Measurements from ENCODE around the gene THBS3. TPM values are rescaled to one million over a fixed set of nuclear protein-coding genes. Genes with fewer than 3 reads are reported as not detected.
A peak's percentile ranks its signal among the peaks of the same experiment; 100 is the strongest.

THBS3 gene
- total and polyA plus RNA-seq, 2 of the 13 experiments (the other 11 are each of a cell fraction or from before 2014, with no cell fraction given): 0.86 to 3.6 TPM

DNA sequence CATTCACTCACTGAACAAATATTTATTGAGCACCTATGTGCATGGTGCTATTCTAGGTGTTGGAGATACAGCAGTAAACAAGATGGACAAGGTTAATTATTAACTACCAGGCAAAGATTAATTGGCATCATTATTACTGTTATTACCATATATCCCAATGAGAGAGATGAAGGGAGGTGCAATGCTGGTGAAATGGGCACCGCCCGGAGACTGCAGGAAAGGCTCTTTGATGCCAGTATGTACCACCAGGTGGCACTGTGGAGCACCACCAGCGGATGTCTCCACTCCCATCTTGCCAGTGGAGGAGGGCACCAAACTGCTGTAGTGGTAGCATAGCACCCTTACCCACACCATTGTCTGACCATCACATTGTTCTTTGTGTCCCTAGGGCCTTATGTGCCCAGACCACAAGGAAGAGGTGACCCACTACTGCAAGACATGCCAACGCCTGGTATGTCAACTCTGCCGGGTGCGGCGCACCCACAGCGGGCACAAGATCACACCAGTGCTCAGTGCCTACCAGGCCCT is 31.1 kb downstream of the THBS3 start (continued):
- TF ChIP-seq, protein P1, sequence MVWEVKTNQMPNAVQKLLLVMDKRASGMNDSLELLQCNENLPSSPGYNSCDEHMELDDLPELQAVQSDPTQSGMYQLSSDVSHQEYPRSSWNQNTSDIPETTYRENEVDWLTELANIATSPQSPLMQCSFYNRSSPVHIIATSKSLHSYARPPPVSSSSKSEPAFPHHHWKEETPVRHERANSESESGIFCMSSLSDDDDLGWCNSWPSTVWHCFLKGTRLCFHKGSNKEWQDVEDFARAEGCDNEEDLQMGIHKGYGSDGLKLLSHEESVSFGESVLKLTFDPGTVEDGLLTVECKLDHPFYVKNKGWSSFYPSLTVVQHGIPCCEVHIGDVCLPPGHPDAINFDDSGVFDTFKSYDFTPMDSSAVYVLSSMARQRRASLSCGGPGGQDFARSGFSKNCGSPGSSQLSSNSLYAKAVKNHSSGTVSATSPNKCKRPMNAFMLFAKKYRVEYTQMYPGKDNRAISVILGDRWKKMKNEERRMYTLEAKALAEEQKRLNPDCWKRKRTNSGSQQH (CRISPR knock-in tag; IDR thresholded peaks at IDR 0.05; ENCODE audit: low read depth): 0 out of 2 replicates have a peak, but pooled peaks have one; percentile 34
- TF ChIP-seq ZSCAN25 (CRISPR knock-in tag; IDR thresholded peaks at IDR 0.05): no peak
- TF ChIP-seq, protein P2, sequence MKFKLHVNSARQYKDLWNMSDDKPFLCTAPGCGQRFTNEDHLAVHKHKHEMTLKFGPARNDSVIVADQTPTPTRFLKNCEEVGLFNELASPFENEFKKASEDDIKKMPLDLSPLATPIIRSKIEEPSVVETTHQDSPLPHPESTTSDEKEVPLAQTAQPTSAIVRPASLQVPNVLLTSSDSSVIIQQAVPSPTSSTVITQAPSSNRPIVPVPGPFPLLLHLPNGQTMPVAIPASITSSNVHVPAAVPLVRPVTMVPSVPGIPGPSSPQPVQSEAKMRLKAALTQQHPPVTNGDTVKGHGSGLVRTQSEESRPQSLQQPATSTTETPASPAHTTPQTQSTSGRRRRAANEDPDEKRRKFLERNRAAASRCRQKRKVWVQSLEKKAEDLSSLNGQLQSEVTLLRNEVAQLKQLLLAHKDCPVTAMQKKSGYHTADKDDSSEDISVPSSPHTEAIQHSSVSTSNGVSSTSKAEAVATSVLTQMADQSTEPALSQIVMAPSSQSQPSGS (CRISPR knock-in tag; IDR thresholded peaks at IDR 0.05): no peak
- TF ChIP-seq, protein P3, sequence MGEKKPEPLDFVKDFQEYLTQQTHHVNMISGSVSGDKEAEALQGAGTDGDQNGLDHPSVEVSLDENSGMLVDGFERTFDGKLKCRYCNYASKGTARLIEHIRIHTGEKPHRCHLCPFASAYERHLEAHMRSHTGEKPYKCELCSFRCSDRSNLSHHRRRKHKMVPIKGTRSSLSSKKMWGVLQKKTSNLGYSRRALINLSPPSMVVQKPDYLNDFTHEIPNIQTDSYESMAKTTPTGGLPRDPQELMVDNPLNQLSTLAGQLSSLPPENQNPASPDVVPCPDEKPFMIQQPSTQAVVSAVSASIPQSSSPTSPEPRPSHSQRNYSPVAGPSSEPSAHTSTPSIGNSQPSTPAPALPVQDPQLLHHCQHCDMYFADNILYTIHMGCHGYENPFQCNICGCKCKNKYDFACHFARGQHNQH (CRISPR knock-in tag; IDR thresholded peaks at IDR 0.05): peak; percentile 39; the same call in 1 of the 2 replicates
- no peak for TF ChIP-seq ZNF546 (CRISPR knock-in tag; conservative IDR thresholded peaks at IDR 0.05)
- TF ChIP-seq JARID2 (CRISPR knock-in tag; IDR thresholded peaks at IDR 0.05; ENCODE audit: insufficient replicate concordance): no peak
- TF ChIP-seq ZMAT3 (CRISPR knock-in tag; conservative IDR thresholded peaks at IDR 0.05): no peak
- TF ChIP-seq PITX1 (CRISPR knock-in tag; IDR thresholded peaks at IDR 0.05): no peak
- TF ChIP-seq JUNB (CRISPR knock-in tag; IDR thresholded peaks at IDR 0.05; ENCODE audit: borderline replicate concordance): no peak
- TF ChIP-seq, protein P4, sequence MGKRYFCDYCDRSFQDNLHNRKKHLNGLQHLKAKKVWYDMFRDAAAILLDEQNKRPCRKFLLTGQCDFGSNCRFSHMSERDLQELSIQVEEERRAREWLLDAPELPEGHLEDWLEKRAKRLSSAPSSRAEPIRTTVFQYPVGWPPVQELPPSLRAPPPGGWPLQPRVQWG (CRISPR knock-in tag; IDR thresholded peaks at IDR 0.05; ENCODE audit: borderline replicate concordance, low read depth): no peak
- TF ChIP-seq, protein P5, sequence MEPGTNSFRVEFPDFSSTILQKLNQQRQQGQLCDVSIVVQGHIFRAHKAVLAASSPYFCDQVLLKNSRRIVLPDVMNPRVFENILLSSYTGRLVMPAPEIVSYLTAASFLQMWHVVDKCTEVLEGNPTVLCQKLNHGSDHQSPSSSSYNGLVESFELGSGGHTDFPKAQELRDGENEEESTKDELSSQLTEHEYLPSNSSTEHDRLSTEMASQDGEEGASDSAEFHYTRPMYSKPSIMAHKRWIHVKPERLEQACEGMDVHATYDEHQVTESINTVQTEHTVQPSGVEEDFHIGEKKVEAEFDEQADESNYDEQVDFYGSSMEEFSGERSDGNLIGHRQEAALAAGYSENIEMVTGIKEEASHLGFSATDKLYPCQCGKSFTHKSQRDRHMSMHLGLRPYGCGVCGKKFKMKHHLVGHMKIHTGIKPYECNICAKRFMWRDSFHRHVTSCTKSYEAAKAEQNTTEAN (CRISPR knock-in tag; conservative IDR thresholded peaks at IDR 0.05): no peak
- peak; percentile 48 for TF ChIP-seq TEAD3 (CRISPR knock-in tag; optimal IDR thresholded peaks at IDR 0.05; ENCODE audit: borderline replicate concordance)
- no peak for TF ChIP-seq ZNF589 (CRISPR knock-in tag; conservative IDR thresholded peaks at IDR 0.05)
- TF ChIP-seq MZF1 (CRISPR knock-in tag; IDR thresholded peaks at IDR 0.05; ENCODE audit: borderline replicate concordance): no peak
- TF ChIP-seq ZNF724P (CRISPR knock-in tag; IDR thresholded peaks at IDR 0.05; ENCODE audit: borderline replicate concordance): no peak
- TF ChIP-seq SMC3 (IDR thresholded peaks at IDR 0.05; ENCODE audit: low read length): peak; percentile 58; the same call in 1 of the 2 replicates
- TF ChIP-seq, protein P6, sequence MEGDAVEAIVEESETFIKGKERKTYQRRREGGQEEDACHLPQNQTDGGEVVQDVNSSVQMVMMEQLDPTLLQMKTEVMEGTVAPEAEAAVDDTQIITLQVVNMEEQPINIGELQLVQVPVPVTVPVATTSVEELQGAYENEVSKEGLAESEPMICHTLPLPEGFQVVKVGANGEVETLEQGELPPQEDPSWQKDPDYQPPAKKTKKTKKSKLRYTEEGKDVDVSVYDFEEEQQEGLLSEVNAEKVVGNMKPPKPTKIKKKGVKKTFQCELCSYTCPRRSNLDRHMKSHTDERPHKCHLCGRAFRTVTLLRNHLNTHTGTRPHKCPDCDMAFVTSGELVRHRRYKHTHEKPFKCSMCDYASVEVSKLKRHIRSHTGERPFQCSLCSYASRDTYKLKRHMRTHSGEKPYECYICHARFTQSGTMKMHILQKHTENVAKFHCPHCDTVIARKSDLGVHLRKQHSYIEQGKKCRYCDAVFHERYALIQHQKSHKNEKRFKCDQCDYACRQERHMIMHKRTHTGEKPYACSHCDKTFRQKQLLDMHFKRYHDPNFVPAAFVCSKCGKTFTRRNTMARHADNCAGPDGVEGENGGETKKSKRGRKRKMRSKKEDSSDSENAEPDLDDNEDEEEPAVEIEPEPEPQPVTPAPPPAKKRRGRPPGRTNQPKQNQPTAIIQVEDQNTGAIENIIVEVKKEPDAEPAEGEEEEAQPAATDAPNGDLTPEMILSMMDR (CRISPR knock-in tag; IDR thresholded peaks at IDR 0.05): peak; percentile 91
- TF ChIP-seq ZNF367 (CRISPR knock-in tag; IDR thresholded peaks at IDR 0.05; ENCODE audit: borderline replicate concordance): no peak
- TF ChIP-seq, protein P7, sequence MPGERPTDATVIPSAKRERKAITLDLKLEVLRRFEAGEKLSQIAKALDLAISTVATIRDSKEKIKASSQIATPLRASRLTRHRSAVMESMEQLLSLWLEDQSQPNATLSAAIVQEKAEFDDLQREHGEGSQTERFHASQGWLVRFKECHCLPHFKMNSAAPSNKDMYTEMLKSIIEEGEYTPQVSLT (CRISPR knock-in tag; IDR thresholded peaks at IDR 0.05; ENCODE audit: borderline replicate concordance, low read depth): no peak
- no peak for TF ChIP-seq RELA (CRISPR knock-in tag; IDR thresholded peaks at IDR 0.05)
- no peak for TF ChIP-seq MTA3 (CRISPR knock-in tag; IDR thresholded peaks at IDR 0.05)
- no peak for TF ChIP-seq HIVEP1 (CRISPR knock-in tag; IDR thresholded peaks at IDR 0.05)
- TF ChIP-seq PRPF4 (IDR thresholded peaks at IDR 0.05; ENCODE audit: low read depth, low read length, poor library complexity, severe bottlenecking): no peak
